HFF-Myc (cell line): ENCODE measurements around the gene NALCN.

Experiments used
- DNase-seq: peaks from one replicate; pipeline ENCODE4 v3.0.0-alpha.2; 2011; ENCODE audit warnings: low read depth; ENCODE audit errors: extremely low read depth
- H3K4me3 ChIP-seq: replicated peaks from 2 replicates; pipeline ENCODE4 v1.5.1; 2011; ENCODE audit warnings: low read depth, mild to moderate bottlenecking, control low read depth, low read length
- CTCF ChIP-seq: IDR thresholded peaks from 2 replicates; pipeline ENCODE4 v1.5.1; 2012; ENCODE audit warnings: mild to moderate bottlenecking, low read depth, low read length, control low read depth; ENCODE audit errors: missing control alignments

NALCN gene

GRCh38 chr13:101346942-101347728 is 69.2 kb downstream of the NALCN start:
- DNase-seq, result no peak
- TF ChIP-seq CTCF, result no peak
- no peak overlapping the region for H3K4me3 ChIP-seq

DNA sequence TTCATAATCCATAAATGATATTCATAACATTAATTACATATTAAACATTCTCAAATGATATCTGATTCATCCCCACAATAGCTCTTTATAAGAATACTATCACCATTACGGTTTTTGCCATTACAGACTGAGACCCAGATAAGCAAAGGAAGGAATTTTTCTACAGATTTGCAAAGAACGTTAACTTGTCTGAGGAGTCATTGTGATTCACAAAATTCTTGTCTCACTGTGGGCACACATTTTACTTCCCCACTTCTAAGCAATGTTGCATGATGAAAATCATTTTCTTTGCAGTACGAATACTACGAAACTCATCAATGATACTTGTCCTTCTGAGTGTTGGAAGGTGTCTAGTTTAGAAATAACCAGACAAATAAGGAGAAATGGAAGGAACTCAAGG is 70.1 kb downstream of the NALCN start:
- no peak overlapping the region for H3K4me3 ChIP-seq
- no peak for DNase-seq
- TF ChIP-seq CTCF, result no peak

DNA sequence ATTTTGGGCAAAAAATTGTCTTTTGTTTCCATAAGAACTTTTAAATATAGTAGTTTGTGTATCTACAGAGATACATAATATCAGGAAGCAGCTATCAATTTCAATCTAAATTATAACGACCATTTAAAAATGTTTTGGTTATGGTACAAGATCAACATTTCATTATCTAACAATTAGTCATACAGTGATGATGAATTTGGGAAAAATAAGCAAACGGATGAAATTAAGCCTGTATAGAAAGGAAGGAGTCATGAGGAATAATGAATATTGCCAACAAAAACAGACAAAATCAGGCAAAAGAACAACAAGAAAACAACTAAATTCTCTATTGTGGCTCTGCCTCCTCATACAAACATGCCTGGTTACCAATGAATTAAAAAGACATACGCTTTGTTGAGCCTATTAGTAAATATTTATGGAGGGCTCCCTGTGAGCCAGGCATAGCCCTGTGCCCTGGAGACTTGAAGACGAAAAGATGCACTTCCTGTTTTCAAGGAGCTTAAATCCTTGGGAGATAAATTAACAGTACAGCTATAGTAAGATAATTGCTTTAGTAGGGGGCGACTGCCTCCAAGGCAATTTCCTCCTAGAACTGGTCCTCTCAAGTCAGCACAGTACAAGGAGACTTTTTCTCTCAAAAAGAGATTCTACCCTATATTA is 73.0 kb downstream of the NALCN start:
- no peak for DNase-seq
- no peak for TF ChIP-seq CTCF
- no peak overlapping the region for H3K4me3 ChIP-seq

DNA sequence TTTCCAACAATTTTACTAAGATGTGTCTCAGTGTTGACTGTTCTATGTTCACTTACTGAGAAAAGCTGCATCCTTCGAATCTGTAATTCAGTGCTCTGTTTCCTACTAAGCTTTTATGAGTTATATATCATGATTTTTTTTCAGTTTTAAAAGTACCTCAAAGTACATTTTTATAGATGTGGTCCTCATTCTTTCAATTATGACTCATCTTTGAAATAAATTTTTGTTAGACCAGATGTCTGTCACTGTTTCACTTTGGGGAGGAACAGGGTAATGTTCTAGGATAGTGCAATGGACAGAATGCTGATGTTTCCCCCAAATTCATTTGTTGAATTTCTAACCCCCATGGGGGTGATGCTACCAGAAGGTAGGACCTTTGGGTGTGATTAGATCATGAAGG is 74.8 kb downstream of the NALCN start:
- no peak overlapping the region for H3K4me3 ChIP-seq
- no peak for DNase-seq
- no peak for TF ChIP-seq CTCF

DNA sequence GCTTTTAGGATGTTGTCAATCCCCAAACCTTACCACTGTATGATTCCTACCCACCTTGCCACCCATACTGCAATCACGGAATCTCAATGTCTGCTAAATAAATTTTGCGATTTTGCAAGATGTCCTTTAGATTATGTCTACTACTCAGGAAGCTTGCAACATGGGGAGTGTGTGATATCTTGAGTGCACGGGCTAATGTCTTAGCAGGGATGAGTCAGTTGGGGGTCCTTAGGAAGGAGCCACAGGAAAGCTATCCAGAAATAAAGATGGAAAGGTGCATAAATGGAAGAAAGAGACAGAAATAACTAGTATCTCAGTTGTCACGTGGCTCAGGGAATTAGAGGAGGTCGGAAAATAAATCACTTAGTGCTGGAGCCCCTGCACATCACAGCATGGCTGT is 77.1 kb downstream of the NALCN start:
- no peak for DNase-seq
- H3K4me3 ChIP-seq, result no peak overlapping the region
- TF ChIP-seq CTCF, result no peak

GRCh38 chr13:101332583-101332982 is 83.7 kb downstream of the NALCN start:
- DNase-seq, result no peak
- no peak for TF ChIP-seq CTCF

More at GRCh38 chr13:101332583-101332982, 83.7 kb downstream of the NALCN start:
- H3K4me3 ChIP-seq, result no peak overlapping the region
